ENCODE measurements around the gene GPAT3. TPM values are rescaled to one million over a fixed set of nuclear protein-coding genes. Genes with fewer than 3 reads are reported as not detected.

Gene GPAT3
- total and polyA plus RNA-seq, 2 of the 8 experiments (the other 6 are each of a cell fraction or from before 2014, with no cell fraction given): 0.23 to 2.0 TPM

- TF ChIP-seq CEBPB (IDR thresholded peaks at IDR 0.05; ENCODE audit: low read depth, low read length): no peak
- no peak for TF ChIP-seq NANOG (IDR thresholded peaks at IDR 0.05; ENCODE audit: insufficient read depth, low read depth, low read length, poor library complexity, severe bottlenecking)
- no peak for TF ChIP-seq JUN (IDR thresholded peaks at IDR 0.05; ENCODE audit: low read depth, low read length)
- TF ChIP-seq EP300 (IDR thresholded peaks at IDR 0.05; ENCODE audit: borderline replicate concordance in 1 of 2, low read depth in 2 of 2, low read length in 2 of 2): no peak
- TF ChIP-seq MAFK (IDR thresholded peaks at IDR 0.05; ENCODE audit: low read depth, low read length): no peak
- 0 out of 2 replicates have a peak, but pooled peaks have one; percentile 12 for TF ChIP-seq BACH1 (IDR thresholded peaks at IDR 0.05; ENCODE audit: low read length)
- TF ChIP-seq CREB1 (IDR thresholded peaks at IDR 0.05): no peak
- TF ChIP-seq POLR2AphosphoS5 (IDR thresholded peaks at IDR 0.05; ENCODE audit: low read depth, low read length): no peak
- TF ChIP-seq CTCF (IDR thresholded peaks at IDR 0.05; ENCODE audit: control extremely low read depth in 1 of 3, insufficient read depth in 1 of 3, low read depth in 1 of 3, low read length in 3 of 3): no peak
- no peak for TF ChIP-seq USF2 (IDR thresholded peaks at IDR 0.05; ENCODE audit: low read length)
- no peak for TF ChIP-seq YY1 (IDR thresholded peaks at IDR 0.05; ENCODE audit: low read depth, low read length)
- TF ChIP-seq E2F6 (IDR thresholded peaks at IDR 0.05): no peak
- no peak for TF ChIP-seq CHD1 (IDR thresholded peaks at IDR 0.05; ENCODE audit: low read depth, low read length)
- peak; percentile 55 for TF ChIP-seq SUZ12 (IDR thresholded peaks at IDR 0.05; ENCODE audit: low read length)
- no peak for TF ChIP-seq ATF2 (IDR thresholded peaks at IDR 0.05; ENCODE audit: low read length)
- TF ChIP-seq TAF1 (IDR thresholded peaks at IDR 0.05; ENCODE audit: low read depth, low read length): 0 out of 2 replicates have a peak, but pooled peaks have one; percentile 20
Measured at GRCh38 chr4:83536362-83537272, 709 bp downstream of the GPAT3 start (continued).

Data from H1 (cell line).